CD4-positive, alpha-beta T cell treated with Interleukin-6 for 4 hours (primary cell): Measurements from ENCODE around the gene CLDN4.
"Not testable (repeated sequence)": the region's sequence is repeated elsewhere in the genome, so short reads cannot be mapped to it uniquely, and the experiment has no call there.

Experiments
- DNase-seq: peaks from one replicate; pipeline ENCODE4 v3.0.0-alpha.2; 2020; ENCODE audit warnings: mixed read lengths

Gene CLDN4

GRCh38 chr7:73823873-73824592 lies 6.8 kb upstream of the CLDN4 start:
- DNase-seq: no peak

- DNase-seq: no peak
Measured at GRCh38 chr7:73824986-73825385, 5.8 kb upstream of the CLDN4 start.

- peak; percentile 37 for DNase-seq
Measured at GRCh38 chr7:73827567-73828106, 3.2 kb upstream of the CLDN4 start.

GRCh38 chr7:73828107-73828803 lies 2.5 kb upstream of the CLDN4 start:
- peak; percentile 25 for DNase-seq

- DNase-seq: no peak
Measured at GRCh38 chr7:73828972-73829371, 1.8 kb upstream of the CLDN4 start.

GRCh38 chr7:73829505-73829904 lies 1.3 kb upstream of the CLDN4 start:
- DNase-seq: no peak

GRCh38 chr7:73829921-73830680 lies 695 bp upstream of the CLDN4 start:
- DNase-seq: no peak

- no peak for DNase-seq
Measured at GRCh38 chr7:73831584-73831833, 713 bp downstream of the CLDN4 start.

GRCh38 chr7:73831834-73832651 lies 1.2 kb downstream of the CLDN4 start:
- no peak for DNase-seq

- no peak for DNase-seq
Measured at GRCh38 chr7:73832806-73833205, 2.0 kb downstream of the CLDN4 start.

GRCh38 chr7:73833251-73833919 lies 2.6 kb downstream of the CLDN4 start:
- no peak for DNase-seq

- DNase-seq: no peak
Measured at GRCh38 chr7:73834626-73835191, 3.9 kb downstream of the CLDN4 start.

- not testable (repeated sequence) for DNase-seq
Measured at GRCh38 chr7:73837167-73837566, 6.4 kb downstream of the CLDN4 start.

- no peak for DNase-seq
Measured at GRCh38 chr7:73838642-73839041, 7.8 kb downstream of the CLDN4 start.

- DNase-seq: no peak
Measured at GRCh38 chr7:73839290-73839689, 8.5 kb downstream of the CLDN4 start.

- DNase-seq: no peak
Measured at GRCh38 chr7:73839743-73840714, 9.2 kb downstream of the CLDN4 start.

- DNase-seq: no peak
Measured at GRCh38 chr7:73840715-73841379, 10.1 kb downstream of the CLDN4 start.

- DNase-seq: no peak
Measured at GRCh38 chr7:73841689-73842066, 10.9 kb downstream of the CLDN4 start.

GRCh38 chr7:73842067-73842976 lies 11.5 kb downstream of the CLDN4 start, which contains the start of gene METTL27:
METTL27 (minus strand) TSS chr7:73842516; CDS start chr7:73842140, 376 bp downstream.
- DNase-seq: peak; percentile 94
